Astrocyte of the spinal cord (primary cell): Measurements from ENCODE around the gene BSN.
"Not testable (repeated sequence)": the region's sequence is repeated elsewhere in the genome, so short reads cannot be mapped to it uniquely, and the experiment has no call there.

ENCODE experiments used
- DNase-seq: peaks from one replicate; pipeline ENCODE4 v3.0.0; 2011; ENCODE audit warnings: low read depth, low spot score
- H3K4me3 ChIP-seq: 2 replicates; pipeline ENCODE4 v1.5.1; 2011; ENCODE audit warnings: low read depth, mild to moderate bottlenecking, low read length, moderate library complexity
- CTCF ChIP-seq: IDR thresholded peaks from 2 replicates; pipeline ENCODE4 v1.5.1; 2012; ENCODE audit warnings: low read depth, mild to moderate bottlenecking, low read length, inconsistent platforms
- in situ Hi-C: cut with HindIII; loops from 2 replicates; pipeline ENCODE4 v1.10.0; 2017; ENCODE audit warnings: low sequenced_read_pairs

Gene BSN

GRCh38 chr3:49567406-49567805, 13.1 kb downstream of the BSN start:
- in situ Hi-C loops = no loop called here
- DNase-seq = no peak
- no peak for TF ChIP-seq CTCF
- H3K4me3 ChIP-seq = no peak overlapping the region

GRCh38 chr3:49568965-49569364, 14.7 kb downstream of the BSN start:
- in situ Hi-C loops = no loop called here
- TF ChIP-seq CTCF = no peak
- DNase-seq = no peak
- H3K4me3 ChIP-seq = no peak overlapping the region

- no peak overlapping the region for H3K4me3 ChIP-seq
- no peak for TF ChIP-seq CTCF
- in situ Hi-C loops = no loop called here
- DNase-seq = no peak
Measured at GRCh38 chr3:49570028-49570654, 15.9 kb downstream of the BSN start.

GRCh38 chr3:49582177-49582576, 27.9 kb downstream of the BSN start:
- TF ChIP-seq CTCF = no peak
- H3K4me3 ChIP-seq = no peak overlapping the region
- DNase-seq = no peak
- in situ Hi-C loops = no loop called here

GRCh38 chr3:49585261-49585755, 31.0 kb downstream of the BSN start:
- in situ Hi-C loops, DNase-seq, H3K4me3 ChIP-seq: not testable (repeated sequence)

- TF ChIP-seq CTCF = no peak
- in situ Hi-C loops = no loop called here
- DNase-seq = no peak
- H3K4me3 ChIP-seq = no peak overlapping the region
Measured at GRCh38 chr3:49591615-49592014, 37.3 kb downstream of the BSN start.

GRCh38 chr3:49593041-49593440, 38.8 kb downstream of the BSN start:
- no peak for TF ChIP-seq CTCF
- in situ Hi-C loops = no loop called here
- peak; percentile 3 for DNase-seq
- H3K4me3 ChIP-seq = no peak overlapping the region
